IMR-90 (cell line): ENCODE results near the gene TMEM181. TPM values are rescaled to one million over a fixed set of nuclear protein-coding genes. Genes with fewer than 3 reads are reported as not detected.

Source experiments
- ATAC-seq: fragments of 200-7000 bp; cut with Tn5 transposase; 2 replicates; pipeline ENCODE4 v1.9.1; 2020; ENCODE audit warnings: low read depth, mild to moderate bottlenecking, moderate library complexity
- BruUV-seq: library from RNA; stranded (reverse); fragments of 400-500 nt; replicated peaks from 2 replicates; lab custom pipeline; 2021; lab: Mats Ljungman, UMichigan
- CTCF ChIA-PET: fragments of 300-600 bp; formaldehyde crosslinking; extraction: SDS; loops from one replicate; lab custom pipeline; 2021; ENCODE audit warnings: antibody characterized with exemption; lab: Yijun Ruan, JAX
- POLR2A ChIA-PET: fragments of 300-600 bp; sonication (Branson Sonifier 250); formaldehyde crosslinking; loops from one replicate; lab custom pipeline; 2022; ENCODE audit warnings: antibody characterized with exemption; ENCODE audit not compliant: unreplicated experiment; lab: Charles Lee
- DNase-seq: peaks from one replicate; pipeline ENCODE4 v3.0.0; 2013
- H2AFZ ChIP-seq: replicated peaks from 2 replicates; pipeline ENCODE3; 2013; ENCODE audit warnings: low read length, mild to moderate bottlenecking; ENCODE audit not compliant: poor library complexity
- H2AK5ac ChIP-seq: 2 replicates; pipeline ENCODE4 v1.6.1; 2013; ENCODE audit warnings: low read depth, low read length, inconsistent platforms
- H2AK9ac ChIP-seq: replicated peaks from 2 replicates; pipeline ENCODE3; 2013; ENCODE audit warnings: mild to moderate bottlenecking, low read depth, low read length, moderate library complexity; ENCODE audit not compliant: poor library complexity
- H2BK120ac ChIP-seq: 2 replicates; pipeline ENCODE4 v1.6.1; 2013; ENCODE audit warnings: low read depth, low read length, inconsistent platforms
- H2BK15ac ChIP-seq: 3 replicates; pipeline ENCODE4 v1.6.1; 2013; ENCODE audit warnings: low read depth, low read length, inconsistent platforms
- H2BK20ac ChIP-seq: 2 replicates; pipeline ENCODE4 v1.6.1; 2013; ENCODE audit warnings: low read depth, mild to moderate bottlenecking, inconsistent platforms, low read length, moderate library complexity
- H2BK5ac ChIP-seq: 2 replicates; pipeline ENCODE4 v1.6.1; 2013; ENCODE audit warnings: mild to moderate bottlenecking, low read depth, low read length, inconsistent platforms; ENCODE audit not compliant: poor library complexity, severe bottlenecking
- H3K14ac ChIP-seq: replicated peaks from 2 replicates; pipeline ENCODE4 v1.6.1; 2013; ENCODE audit warnings: low read depth, low read length, inconsistent platforms
- H3K18ac ChIP-seq: 2 replicates; pipeline ENCODE4 v1.6.1; 2013; ENCODE audit warnings: low read depth, low read length, control low read depth
- H3K23ac ChIP-seq: 2 replicates; pipeline ENCODE4 v1.6.1; 2013; ENCODE audit warnings: low read depth, low read length, inconsistent platforms
- H3K27ac ChIP-seq: 2 replicates; pipeline ENCODE4 v1.5.1; 2013; ENCODE audit warnings: mild to moderate bottlenecking, control low read depth, low read length; ENCODE audit not compliant: insufficient read depth
- H3K27me3 ChIP-seq: 2 replicates; pipeline ENCODE4 v1.6.1; 2013; ENCODE audit warnings: low read length; ENCODE audit not compliant: control insufficient read depth, insufficient read depth
- H3K36me3 ChIP-seq: 2 replicates; pipeline ENCODE4 v1.6.1; 2013; ENCODE audit warnings: low read length, mixed read lengths; ENCODE audit not compliant: control insufficient read depth, insufficient read depth
- H3K4ac ChIP-seq: 2 replicates; pipeline ENCODE4 v1.6.1; 2013; ENCODE audit warnings: low read depth, low read length, inconsistent platforms
- H3K4me1 ChIP-seq: 2 replicates; pipeline ENCODE4 v1.6.1; 2013; ENCODE audit warnings: low read length, mixed read lengths; ENCODE audit not compliant: control insufficient read depth, insufficient read depth
- H3K4me2 ChIP-seq: 2 replicates; pipeline ENCODE4 v1.6.1; 2013; ENCODE audit warnings: low read depth, mild to moderate bottlenecking, control low read depth, low read length, moderate library complexity
- H3K4me3 ChIP-seq: 2 replicates; pipeline ENCODE4 v1.5.1; 2013; ENCODE audit warnings: low read depth, mild to moderate bottlenecking, control low read depth, low read length, moderate library complexity; ENCODE audit not compliant: insufficient read depth
- H3K56ac ChIP-seq: 2 replicates; pipeline ENCODE4 v1.6.1; 2013; ENCODE audit warnings: low read length, inconsistent platforms; ENCODE audit not compliant: insufficient read depth; ENCODE audit errors: extremely low read depth
- H3K79me1 ChIP-seq, 2 experiments: 2 replicates each; pipeline ENCODE4 v1.6.1; 2013; ENCODE audit warnings: low read length in 2 of 2, inconsistent platforms in 1 of 2, low read depth in 1 of 2
- H3K9ac ChIP-seq: 2 replicates; pipeline ENCODE4 v1.6.1; 2013; ENCODE audit warnings: low read depth, low read length, control low read depth
- H3K9me1 ChIP-seq: 2 replicates; pipeline ENCODE4 v1.6.1; 2013; ENCODE audit warnings: low read length, inconsistent platforms; ENCODE audit not compliant: insufficient read depth
- H3K9me3 ChIP-seq: 2 replicates; pipeline ENCODE4 v1.6.1; 2013; ENCODE audit warnings: low read length; ENCODE audit not compliant: control insufficient read depth, insufficient read depth
- H4K20me1 ChIP-seq: 2 replicates; pipeline ENCODE4 v1.6.1; 2013; ENCODE audit warnings: low read length, inconsistent platforms; ENCODE audit not compliant: insufficient read depth
- H4K5ac ChIP-seq: 2 replicates; pipeline ENCODE4 v1.6.1; 2013; ENCODE audit warnings: mild to moderate bottlenecking, low read depth, low read length, control low read depth
- H4K8ac ChIP-seq, 2 experiments: 2 replicates each; pipeline ENCODE4 v1.6.1; 2013; ENCODE audit warnings: low read depth in 2 of 2, low read length in 2 of 2, control low read depth in 1 of 2, inconsistent platforms in 1 of 2
- H4K91ac ChIP-seq: 2 replicates; pipeline ENCODE4 v1.6.1; 2013; ENCODE audit warnings: low read depth, low read length, inconsistent platforms; ENCODE audit not compliant: insufficient read depth
- BHLHE40 ChIP-seq: fragments of 150-350 bp; IDR thresholded peaks from 2 replicates; pipeline ENCODE4 v1.6.1; 2016; ENCODE audit warnings: mild to moderate bottlenecking, low read depth, low read length
- CHD1 ChIP-seq: IDR thresholded peaks from 2 replicates; pipeline ENCODE4 v1.6.1; 2012; ENCODE audit warnings: low read depth, low read length, improper control_type of control experiment
- MAFK ChIP-seq: IDR thresholded peaks from 2 replicates; pipeline ENCODE4 v1.6.1; 2012; ENCODE audit warnings: low read depth, low read length, improper control_type of control experiment
- NFE2L2 ChIP-seq: fragments of 150-350 bp; IDR thresholded peaks from 2 replicates; pipeline ENCODE4 v1.6.1; 2016; ENCODE audit warnings: low read depth, mild to moderate bottlenecking, low read length
- POLR2A ChIP-seq: IDR thresholded peaks from 2 replicates; pipeline ENCODE4 v1.6.1; 2012; ENCODE audit warnings: mild to moderate bottlenecking, low read depth, low read length
- RFX5 ChIP-seq: IDR thresholded peaks from 2 replicates; pipeline ENCODE4 v1.8.0; 2012; ENCODE audit warnings: low read depth, mild to moderate bottlenecking, low read length, moderate library complexity
- SMC3 ChIP-seq: fragments of 150-350 bp; IDR thresholded peaks from 2 replicates; pipeline ENCODE4 v1.6.1; 2016; ENCODE audit warnings: low read depth, mild to moderate bottlenecking, antibody characterized with exemption, low read length, moderate library complexity
- WGBS, 2 experiments: methylation state at CpG; one replicate each; pipeline versions ENCODE4 v1.1.5 to v1.1.7; 2013; ENCODE audit warnings: missing lambda C conversion rate in 2 of 2; ENCODE audit not compliant: insufficient read length in 1 of 2; ENCODE audit errors: extremely low coverage in 2 of 2; 5-methylcytosine and 5-hydroxymethylcytosine counted together
- dilution Hi-C: fragments of 300-500 bp; cut with HindIII; formaldehyde crosslinking; loops from one replicate; pipeline ENCODE4 v1.14.3; 2018; ENCODE audit warnings: low sequenced_read_pairs; ENCODE audit not compliant: unreplicated experiment
- in situ Hi-C: fragments of 300-500 bp; cut with MboI; formaldehyde crosslinking; loops from 3 replicates; pipeline ENCODE4 v1.14.3; 2019; ENCODE audit warnings: low sequenced_read_pairs, inconsistent platforms, mixed read lengths
- intact Hi-C: fragments of 100-400 bp; cut with micrococcal nuclease; formaldehyde crosslinking; loops from 2 replicates; pipeline ENCODE4 v1.10.0; 2022
- polyA plus RNA-seq, 3 experiments: library from polyadenylated mRNA; depleted of rRNA; stranded (reverse); fragments of >200 nt; gene quantifications; 2 replicates each; pipeline ENCODE4 v1.2.3, GENCODE V29; 2012; ENCODE audit warnings: low replicate concordance in 1 of 3
- total RNA-seq: library from RNA; depleted of rRNA; stranded (reverse); fragments of >200 nt; gene quantifications from 2 replicates; pipeline ENCODE4 v1.2.3, GENCODE V29; 2012
- TF ChIP-seq, protein P1 (sequence below): fragments of 150-350 bp; IDR thresholded peaks from 2 replicates; pipeline ENCODE4 v1.6.1; 2017; ENCODE audit warnings: mild to moderate bottlenecking, antibody characterized with exemption, low read length, low read depth
- TF ChIP-seq, protein P2 (sequence below): conservative IDR thresholded peaks from 2 replicates; pipeline ENCODE4 v1.5.1; 2012; ENCODE audit warnings: mild to moderate bottlenecking, low read depth, low read length, improper control_type of control experiment
- TF ChIP-seq, protein P3 (sequence below): fragments of 150-350 bp; IDR thresholded peaks from 2 replicates; pipeline ENCODE4 v1.6.1; 2016; ENCODE audit warnings: low read depth, mild to moderate bottlenecking, low read length, moderate library complexity, borderline replicate concordance

The TMEM181 gene
- total and polyA plus RNA-seq, 2 of the 4 experiments (the other 2 are of a cell fraction): 22.8 to 27.8 TPM

DNA sequence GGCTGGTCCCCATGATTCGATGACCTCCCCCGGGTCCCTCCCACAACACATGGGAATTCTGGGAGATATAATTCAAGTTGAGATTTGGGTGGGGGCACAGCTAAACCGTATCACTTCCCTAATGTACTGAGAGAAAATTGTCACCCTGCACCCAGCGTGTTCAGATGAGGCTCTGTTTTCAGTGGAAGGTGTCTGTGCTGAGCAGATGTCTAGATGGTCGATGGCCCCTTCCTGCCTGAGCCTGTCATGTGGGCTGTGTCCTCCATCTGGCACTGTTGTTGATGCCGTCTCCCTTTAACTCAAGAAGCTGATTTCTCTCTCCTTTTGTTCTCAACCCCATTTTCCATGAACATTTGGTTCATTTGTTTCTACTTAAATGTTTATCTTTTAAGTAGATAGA is 37.0 kb downstream of the TMEM181 start:
- intact Hi-C loops (loop anchor here (1.0 kb wide), 1 partner anchor 94 kb away; no protein-coding TSS in a partner anchor), dilution Hi-C loops (no loop called here), in situ Hi-C loops (no loop called here)
- H2AFZ ChIP-seq: no peak overlapping the region
- no peak for DNase-seq
- no peak overlapping the region for H2AK9ac ChIP-seq
- no peak overlapping the region for H3K9ac ChIP-seq
- H3K4me3 ChIP-seq: no peak overlapping the region
- no peak overlapping the region; the same call in 1 of the 2 replicates for H3K23ac ChIP-seq
- H3K9me3 ChIP-seq: no peaks in the 10 kb centered on the region
- H2BK5ac ChIP-seq: no peak overlapping the region
- TF ChIP-seq POLR2A (no peak), MAFK (no peak), SMC3 (no peak), NFE2L2 (no peak), CHD1 (no peak), RFX5 (no peak), BHLHE40 (no peak)
- TF ChIP-seq, protein P1, sequence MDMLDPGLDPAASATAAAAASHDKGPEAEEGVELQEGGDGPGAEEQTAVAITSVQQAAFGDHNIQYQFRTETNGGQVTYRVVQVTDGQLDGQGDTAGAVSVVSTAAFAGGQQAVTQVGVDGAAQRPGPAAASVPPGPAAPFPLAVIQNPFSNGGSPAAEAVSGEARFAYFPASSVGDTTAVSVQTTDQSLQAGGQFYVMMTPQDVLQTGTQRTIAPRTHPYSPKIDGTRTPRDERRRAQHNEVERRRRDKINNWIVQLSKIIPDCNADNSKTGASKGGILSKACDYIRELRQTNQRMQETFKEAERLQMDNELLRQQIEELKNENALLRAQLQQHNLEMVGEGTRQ: no peak
- TF ChIP-seq, protein P2, sequence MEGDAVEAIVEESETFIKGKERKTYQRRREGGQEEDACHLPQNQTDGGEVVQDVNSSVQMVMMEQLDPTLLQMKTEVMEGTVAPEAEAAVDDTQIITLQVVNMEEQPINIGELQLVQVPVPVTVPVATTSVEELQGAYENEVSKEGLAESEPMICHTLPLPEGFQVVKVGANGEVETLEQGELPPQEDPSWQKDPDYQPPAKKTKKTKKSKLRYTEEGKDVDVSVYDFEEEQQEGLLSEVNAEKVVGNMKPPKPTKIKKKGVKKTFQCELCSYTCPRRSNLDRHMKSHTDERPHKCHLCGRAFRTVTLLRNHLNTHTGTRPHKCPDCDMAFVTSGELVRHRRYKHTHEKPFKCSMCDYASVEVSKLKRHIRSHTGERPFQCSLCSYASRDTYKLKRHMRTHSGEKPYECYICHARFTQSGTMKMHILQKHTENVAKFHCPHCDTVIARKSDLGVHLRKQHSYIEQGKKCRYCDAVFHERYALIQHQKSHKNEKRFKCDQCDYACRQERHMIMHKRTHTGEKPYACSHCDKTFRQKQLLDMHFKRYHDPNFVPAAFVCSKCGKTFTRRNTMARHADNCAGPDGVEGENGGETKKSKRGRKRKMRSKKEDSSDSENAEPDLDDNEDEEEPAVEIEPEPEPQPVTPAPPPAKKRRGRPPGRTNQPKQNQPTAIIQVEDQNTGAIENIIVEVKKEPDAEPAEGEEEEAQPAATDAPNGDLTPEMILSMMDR: no peak
- TF ChIP-seq, protein P3, sequence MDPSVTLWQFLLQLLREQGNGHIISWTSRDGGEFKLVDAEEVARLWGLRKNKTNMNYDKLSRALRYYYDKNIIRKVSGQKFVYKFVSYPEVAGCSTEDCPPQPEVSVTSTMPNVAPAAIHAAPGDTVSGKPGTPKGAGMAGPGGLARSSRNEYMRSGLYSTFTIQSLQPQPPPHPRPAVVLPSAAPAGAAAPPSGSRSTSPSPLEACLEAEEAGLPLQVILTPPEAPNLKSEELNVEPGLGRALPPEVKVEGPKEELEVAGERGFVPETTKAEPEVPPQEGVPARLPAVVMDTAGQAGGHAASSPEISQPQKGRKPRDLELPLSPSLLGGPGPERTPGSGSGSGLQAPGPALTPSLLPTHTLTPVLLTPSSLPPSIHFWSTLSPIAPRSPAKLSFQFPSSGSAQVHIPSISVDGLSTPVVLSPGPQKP: no peak
- no peak overlapping the region for H4K5ac ChIP-seq
- no peak overlapping the region for H3K4ac ChIP-seq
- WGBS, 2 experiments: no CpG with 5 or more reads among the region's 6 CpGs
- H3K18ac ChIP-seq: no peak overlapping the region
- no peak overlapping the region for H2AK5ac ChIP-seq
- no peak overlapping the region for H3K27ac ChIP-seq
- H2BK120ac ChIP-seq: no peak overlapping the region
- H3K79me1 ChIP-seq: peaks cover 6 to 17% of the 10 kb centered on the region in 2 experiments; a peak in 3 of 4 replicates
- ChIA-PET POLR2A (no interaction called here), CTCF (no interaction called here)
- peaks cover 3% of the 10 kb centered on the region; the same call in 1 of the 2 replicates for H3K4me1 ChIP-seq
- H2BK20ac ChIP-seq: no peak overlapping the region
- no peak overlapping the region for H4K91ac ChIP-seq
- H3K36me3 ChIP-seq: peaks cover 30% of the 10 kb centered on the region
- H3K9me1 ChIP-seq: peaks cover 8% of the 10 kb centered on the region
- H4K20me1 ChIP-seq: no peaks in the 10 kb centered on the region
- H3K27me3 ChIP-seq: no peaks in the 10 kb centered on the region
- no peak for ATAC-seq
- H2BK15ac ChIP-seq: no peak overlapping the region
- no peak overlapping the region for H3K14ac ChIP-seq
- no peak overlapping the region for H3K56ac ChIP-seq
- BruUV-seq: no TSS peak
- no peak overlapping the region; the same call in 1 of the 2 replicates for H3K4me2 ChIP-seq
- no peak overlapping the region for H4K8ac ChIP-seq
